Measurements from ENCODE around the gene SZT2. TPM values are rescaled to one million over a fixed set of nuclear protein-coding genes. Genes with fewer than 3 reads are reported as not detected.
"Not testable (repeated sequence)": the region's sequence is repeated elsewhere in the genome, so short reads cannot be mapped to it uniquely, and the experiment has no call there.

SZT2 gene
- polyA plus RNA-seq, 12 donors: 11.1 to 28.1 (median 15.4) TPM; not detected in 1

DNA sequence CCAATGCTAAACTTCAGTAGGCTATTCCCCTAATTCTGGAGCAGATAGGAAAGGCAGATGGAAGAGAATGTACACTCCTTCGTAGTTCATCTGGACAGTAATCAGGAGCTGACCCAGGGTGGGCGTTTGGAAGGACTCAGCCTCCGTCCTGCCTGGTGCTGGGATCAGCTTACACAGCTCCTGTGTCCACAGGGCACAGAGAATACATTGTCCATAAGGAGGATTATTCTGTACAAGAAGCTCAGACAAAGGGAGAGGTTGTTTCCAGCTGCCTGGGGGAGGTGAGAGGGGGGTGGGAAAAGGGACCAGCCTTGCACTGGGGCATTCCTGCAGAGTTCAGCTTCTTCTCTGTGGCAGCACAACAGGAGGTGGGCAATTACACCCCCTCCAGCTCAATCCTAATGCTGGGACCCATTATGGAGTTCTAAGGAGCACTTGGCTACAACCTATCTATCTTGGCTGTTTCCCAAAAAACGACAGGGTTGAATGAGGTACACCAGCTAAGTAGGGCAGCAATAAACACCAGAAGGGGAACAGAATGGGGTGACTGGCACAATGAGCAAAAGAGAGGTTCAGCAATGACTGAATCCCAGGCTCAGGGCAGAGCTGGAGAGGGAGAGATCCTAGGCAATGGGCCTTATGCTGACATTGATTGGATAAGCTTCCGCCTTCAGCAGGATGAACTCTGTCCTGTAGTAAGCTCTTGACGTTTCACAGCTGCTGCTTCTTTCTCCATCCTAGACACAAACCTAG, 7.5 kb upstream of the SZT2 start:
- DNase-seq: no peak

DNA sequence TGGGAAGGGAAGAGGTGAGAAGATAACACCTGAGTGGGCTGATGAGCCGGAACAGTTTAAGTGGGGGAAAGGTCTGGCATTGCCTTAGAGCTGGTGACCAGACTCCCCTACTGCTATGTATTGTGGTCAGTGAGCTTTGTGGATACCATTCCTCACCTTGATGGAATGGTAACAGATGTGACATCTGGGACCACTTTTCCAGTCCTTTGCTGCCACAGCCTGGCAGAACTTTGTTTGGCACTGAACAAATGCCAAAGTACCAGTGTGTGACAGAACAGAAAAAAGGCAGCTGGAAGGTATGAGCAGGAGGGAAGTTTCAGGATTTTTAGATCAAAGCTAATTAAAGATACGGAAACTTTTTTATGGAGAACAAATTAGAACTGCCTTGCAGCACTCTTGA, 6.2 kb upstream of the SZT2 start:
- no peak for DNase-seq

DNA sequence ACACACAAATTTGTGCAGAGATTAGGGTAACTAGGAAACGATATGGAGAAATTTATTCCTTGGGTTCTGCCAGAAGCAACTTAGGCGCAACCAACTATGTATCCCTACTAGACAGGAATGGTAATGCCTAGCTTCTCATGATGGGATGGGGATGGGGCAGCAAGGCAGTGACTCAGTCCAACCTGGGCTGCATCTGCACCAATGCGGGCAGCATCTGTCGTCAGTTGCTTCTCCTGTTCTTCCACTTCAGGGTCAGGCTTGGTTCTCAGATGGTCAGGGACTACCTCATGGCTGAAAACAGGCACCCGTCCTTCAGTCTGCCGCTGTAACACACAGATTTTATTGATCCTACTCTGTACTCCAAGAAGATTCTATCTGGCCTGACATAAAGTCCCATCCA, 3.0 kb upstream of the SZT2 start:
- no peak for DNase-seq

DNA sequence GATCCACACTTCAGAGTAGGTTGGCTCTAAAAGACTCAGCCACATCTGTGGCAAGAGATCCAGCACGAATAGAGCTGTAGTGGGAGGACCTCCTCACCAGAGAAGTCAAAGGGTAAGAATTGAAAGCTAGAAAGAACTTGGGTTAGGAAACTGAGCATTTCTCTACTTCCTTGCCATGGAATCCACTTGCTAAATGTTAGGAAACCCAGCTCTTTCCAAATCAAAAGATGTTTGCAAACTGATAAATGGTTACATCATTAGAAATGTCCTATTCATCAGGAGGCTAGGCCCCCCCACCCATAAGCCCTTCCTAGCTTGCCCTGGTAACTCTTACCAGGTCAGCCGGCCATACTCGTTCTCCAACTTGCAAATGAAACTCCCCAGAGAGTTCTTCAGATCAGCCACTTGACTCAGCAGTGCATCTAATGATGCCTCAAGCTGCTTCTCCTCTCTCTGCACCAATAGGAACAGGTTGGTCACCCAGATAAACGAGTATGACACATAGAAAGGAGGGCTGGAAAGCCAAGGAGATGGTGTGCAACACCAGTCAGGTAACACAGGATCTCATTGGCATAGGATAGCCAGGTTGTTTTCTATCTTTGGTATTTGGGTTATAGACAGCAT, 1.6 kb upstream of the SZT2 start:
- no peak for DNase-seq

DNA sequence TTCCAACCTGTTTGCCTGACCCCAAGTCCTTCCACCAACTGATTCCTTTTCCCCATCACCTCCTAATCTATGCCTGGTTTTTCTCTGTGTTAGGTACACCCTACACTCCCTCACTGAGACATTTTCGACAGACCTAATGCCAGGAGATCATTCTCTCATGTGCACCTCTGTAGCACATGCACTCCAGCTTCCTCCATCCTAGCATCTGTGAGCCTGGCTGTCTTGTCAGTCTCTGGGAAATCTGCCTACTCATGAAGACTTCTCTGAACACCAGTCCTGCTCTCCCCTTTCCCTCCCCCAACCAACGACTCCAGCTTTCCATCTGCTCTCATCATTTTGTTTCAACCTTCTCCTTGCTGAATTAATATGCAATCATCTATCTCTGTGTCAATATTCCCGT, 1.1 kb upstream of the SZT2 start:
- no peak for DNase-seq

DNA sequence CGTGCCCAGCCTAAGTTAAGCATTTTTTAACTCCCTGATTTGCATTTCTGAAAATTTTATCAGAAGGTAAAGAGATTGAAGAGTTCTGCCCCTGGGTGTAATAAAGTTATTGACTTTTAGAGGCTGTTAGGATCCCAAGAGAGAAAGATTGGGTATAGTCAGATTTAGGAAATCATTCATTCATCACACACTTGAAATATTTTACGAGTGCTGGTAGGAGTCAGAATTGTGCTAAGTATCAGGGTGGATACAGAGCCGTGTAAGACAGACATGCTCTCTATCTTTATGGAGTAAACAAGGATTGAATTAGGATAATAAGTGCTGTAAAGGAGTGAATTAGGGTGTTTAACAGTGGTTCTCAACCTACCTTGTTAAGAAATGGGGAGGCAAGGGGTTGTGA, 3.0 kb downstream of the SZT2 start:
- no peak for DNase-seq

DNA sequence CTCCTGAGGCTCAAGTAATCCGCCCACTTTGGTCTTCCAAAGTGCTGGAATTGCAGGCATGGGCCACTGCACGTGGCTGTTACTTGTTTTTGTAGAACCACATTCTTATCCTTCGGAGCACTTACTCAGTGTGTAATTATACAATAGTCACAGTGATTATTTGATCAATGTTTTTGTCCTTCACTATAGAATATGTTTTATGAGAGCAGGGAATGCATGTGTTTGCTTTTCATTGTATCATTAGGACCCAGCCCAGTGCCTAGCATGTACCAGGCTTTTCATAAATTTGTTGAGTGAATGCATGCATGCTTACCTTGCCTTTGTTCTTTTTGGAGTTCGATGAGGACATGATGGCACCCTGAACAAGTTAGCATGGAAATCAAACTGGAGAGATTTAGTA, 5.8 kb downstream of the SZT2 start:
- no peak for DNase-seq

DNA sequence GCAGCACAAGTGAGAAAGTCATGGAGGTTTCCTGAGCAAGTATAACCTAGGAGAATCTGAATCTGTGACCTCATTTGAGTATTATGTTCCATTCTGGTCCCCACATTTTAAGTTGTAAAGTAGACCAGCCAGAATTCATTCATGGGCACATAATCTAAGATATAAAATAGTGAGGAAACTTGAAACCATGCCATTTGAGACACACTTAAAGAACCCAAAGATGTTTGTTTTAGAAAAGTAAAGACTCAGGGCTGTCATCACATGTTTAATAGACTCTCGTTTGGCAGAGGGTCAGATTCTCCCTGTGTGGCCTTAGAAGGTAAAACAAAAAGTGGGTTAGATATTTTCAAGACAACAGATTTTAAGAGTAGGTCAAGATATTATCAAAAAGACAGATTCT, 6.4 kb downstream of the SZT2 start:
- DNase-seq: no peak

DNA sequence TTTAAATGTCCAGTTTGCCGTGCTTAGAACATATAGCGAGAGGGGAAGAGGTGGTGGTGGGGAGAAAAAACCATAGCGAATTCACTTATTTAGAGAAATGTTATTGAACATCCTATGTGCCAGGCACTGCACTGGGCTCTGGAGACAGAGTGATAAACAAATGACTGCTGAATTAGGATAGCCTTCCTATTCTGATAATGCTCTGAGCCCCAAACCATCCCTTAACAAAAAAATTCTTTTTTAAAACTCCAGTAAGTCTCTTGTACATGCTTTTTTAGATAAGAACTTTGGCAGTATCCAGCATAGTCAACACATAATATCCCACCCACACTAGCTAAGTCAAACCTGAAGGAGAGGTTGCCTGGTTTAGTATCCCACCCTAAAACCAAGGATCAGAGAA, 8.5 kb downstream of the SZT2 start:
- no peak for DNase-seq

DNA sequence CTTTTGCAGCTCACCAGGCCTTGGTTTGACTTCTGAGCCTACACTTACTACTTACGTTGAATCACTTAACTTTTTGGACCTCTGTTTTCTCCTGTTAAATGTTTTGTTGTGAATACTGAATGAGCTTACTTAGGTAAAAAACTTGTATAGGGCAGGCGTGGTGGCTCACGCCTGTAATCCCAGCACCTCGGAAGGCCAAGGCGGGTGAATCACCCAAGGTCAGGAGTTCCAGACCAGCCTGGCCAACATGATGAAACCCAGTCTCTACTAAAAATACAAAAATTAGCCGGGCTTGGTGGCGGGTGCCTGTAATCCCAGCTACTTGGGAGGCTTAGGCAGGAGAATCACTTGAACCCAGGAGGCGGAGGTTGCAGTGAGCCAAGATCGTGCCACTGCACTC, 10.7 kb downstream of the SZT2 start:
- DNase-seq: not testable (repeated sequence)

DNA sequence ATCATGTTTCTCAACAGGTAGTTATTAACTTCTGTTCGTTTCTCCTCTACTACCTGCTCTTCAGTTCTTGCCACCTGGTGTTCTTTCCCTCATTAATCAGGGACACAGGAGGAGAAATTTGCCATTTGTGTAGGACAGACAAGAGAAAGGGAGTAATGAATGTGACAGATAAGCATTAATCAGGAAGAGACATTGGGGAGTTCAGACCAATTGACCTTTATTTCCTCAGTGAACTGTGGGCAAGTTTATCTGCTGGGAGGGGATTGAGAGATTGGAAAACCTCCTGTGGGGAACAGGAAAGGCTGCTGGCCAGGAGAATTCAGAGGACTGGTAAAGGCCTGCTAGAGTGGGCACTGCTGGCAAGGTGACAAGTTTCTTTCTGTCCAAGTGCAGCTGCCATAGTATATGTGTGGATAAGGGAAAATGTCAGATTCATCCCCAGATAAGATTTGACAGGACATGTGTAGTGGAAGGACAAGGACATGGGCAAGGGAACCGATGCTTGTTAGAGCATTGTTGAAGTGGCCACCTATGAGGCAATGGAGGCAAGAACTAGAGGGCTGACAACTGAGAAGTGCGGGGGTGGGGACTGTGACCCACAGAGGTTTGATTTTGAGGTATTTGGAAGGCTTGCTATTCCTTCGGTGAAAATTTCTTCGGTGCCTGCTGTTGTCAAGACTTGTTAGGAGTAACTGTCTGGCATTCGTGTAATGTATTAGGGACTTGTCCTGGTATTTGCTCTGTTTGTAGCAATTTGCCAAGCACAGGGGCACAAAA, 12.6 kb downstream of the SZT2 start:
- DNase-seq: no peak

DNA sequence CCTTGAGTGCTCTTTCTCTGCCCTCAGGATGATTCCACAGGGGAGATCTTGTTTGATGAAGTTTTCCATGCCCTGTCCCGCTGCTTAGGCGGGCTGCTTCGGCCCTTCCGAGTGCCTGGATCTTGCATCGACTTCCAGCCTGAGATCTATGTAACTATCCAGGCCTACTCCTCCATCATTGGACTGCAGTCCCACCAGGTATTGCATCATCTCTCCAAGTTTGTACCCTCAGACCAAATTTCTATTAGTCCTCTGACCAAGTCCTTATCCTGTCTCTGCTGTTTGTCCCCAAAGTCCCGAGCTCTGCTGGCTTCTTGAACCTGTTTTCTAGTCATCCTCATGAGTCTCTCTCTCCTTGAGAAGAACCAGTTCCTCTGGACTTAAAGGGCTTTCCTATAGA, 14.7 kb downstream of the SZT2 start:
- no peak for DNase-seq

DNA sequence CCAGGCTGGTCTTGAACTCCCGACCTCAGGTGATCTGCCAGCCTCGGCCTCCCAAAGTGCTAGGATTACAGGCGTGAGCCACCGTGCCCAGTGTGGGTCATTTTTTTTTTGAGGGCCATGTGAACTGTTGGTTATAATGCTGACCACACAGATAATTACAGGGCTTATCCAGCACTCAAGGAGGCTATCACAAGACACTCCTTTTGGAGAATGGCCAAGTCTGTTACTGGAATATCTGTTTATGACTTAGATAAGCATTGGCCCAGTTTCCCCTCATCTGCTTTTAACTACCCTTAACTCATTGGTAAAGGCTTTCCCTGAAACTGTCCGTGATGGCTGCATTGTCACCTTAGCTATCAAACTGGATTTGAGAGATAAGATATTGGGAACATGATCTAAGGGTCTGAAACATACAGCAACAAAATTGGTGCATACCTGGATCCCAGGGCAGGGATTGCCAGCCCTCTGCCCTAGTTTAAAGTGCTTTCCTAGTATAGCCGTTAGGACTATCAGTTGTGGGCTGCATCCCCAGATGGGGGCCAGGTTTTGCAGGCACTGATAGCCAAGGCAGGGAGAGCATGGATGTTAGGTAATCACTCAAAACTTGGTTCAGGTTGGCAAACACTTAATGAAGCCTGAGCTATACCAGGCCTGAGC, 15.6 kb downstream of the SZT2 start:
- DNase-seq: no peak

DNA sequence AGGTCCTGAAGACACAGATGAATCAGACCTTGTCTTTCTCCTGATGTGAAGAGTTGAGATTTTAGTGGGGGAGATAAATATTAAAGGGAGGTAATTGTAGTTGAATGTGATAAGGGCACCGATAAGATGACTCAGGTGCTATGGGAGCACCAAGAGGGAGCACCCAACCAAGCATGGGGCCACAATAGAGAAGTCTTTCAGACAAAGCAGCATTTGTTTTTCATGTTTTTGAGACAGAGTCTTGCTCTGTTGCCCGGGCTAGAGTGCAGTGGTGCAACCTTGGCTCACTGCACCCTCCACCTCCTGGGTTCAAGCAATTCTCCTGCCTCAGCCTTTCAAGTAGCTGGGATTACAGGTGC, 16.2 kb downstream of the SZT2 start:
- DNase-seq: no peak

DNA sequence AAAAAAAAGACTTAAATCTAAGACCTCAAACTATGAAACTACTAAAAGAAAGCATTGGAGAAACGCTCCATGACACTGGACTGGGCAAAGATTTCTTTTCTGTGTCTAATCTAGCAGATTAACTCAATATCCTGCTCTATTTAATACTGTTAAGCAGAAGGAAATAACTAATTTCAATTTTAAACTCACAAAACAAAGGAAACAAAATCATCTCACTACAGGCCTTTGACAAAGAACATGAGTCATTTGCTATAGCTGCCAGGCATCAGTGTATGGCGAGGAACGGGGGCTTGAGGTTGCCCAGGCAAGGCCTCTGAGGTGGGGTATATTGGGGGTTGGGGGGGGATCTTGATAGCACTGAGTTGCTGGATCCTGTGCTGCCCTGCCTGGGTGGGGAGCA, 20.9 kb downstream of the SZT2 start:
- DNase-seq: no peak

DNA sequence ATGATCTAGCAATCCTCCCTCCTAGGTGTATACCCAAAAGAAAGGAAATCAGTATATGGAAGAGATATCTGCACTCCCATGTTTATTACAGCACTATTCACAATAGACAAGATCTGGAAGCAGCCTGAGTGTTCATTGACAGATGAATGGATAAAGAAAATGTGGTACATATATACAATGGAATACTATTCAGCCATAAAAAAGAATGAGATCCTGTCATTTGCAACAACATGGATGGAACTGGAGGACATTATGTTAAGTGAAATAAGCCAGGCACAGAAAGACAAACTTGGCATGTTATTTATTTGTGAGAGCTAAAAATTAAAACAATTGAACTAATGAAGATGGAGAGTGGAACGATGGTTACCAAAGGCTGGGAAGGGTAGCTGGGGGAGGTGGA, 23.7 kb downstream of the SZT2 start:
- DNase-seq: not testable (repeated sequence)

DNA sequence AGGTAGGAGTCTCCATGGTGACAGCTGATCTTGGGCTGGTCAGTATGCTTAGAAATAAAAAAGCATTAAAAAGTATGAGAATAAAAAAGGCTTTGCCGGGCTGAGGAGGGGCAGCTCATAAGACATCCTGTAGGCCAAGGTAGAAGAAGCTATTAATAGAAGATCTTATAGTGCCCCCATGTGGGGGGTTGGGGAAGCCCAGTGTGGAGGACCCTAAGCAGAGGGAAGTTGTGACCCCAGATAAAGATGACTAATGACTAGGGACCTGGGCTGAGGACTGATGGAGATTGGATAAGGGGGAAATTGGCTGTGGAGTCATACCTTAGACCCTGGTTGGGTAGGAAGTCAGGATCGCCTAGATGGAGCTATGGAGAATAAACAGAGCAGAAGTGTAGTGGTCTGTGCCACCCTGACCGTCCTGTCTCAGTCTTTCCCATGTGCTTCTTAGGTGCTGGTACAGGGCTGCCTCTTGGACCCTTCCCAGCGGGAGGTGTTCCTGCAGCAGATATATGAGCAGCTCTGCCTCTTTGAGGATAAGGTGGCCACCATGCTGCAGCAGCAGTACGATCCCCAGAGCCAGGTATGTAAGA, 25.0 kb downstream of the SZT2 start:
- DNase-seq: peak; percentile 31

DNA sequence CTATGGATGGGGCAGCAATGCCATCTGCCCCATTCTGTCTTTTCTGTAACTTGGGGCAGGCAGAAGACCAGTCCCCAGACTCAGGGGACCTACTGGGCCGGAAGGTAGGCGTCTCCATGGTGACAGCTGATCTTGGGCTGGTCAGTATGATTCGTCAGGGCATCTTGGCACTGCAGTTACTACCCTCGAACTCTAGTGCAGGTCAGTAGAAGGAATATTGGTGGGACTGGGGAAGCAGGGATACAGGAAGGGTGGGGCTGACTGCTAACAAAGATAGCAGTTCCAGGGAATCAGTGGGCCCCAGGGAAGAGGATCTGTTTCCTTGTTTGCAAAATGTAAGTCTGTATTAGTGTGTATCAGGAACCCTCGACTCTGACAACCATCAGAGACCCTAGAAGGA, 26.2 kb downstream of the SZT2 start:
- no peak for DNase-seq

DNA sequence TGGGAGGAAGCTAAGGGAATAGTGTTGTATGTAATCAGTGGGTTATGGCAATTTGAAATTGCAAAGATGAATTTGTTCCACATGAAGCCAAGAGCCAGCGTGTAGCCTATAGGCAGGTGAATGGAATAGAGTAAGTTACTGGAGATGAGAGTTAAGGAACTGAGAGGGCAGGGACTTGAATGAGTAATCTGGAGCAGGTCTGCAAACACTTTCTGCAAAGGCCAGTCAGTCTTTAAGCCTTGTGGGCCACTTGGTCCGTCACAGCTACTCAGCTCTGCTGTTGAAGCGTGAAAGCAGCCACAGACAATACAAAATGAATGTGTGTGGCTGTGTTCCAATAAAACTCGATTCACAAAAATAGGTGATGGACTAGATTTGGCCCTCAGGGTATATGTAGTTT, 29.2 kb downstream of the SZT2 start:
- no peak for DNase-seq

DNA sequence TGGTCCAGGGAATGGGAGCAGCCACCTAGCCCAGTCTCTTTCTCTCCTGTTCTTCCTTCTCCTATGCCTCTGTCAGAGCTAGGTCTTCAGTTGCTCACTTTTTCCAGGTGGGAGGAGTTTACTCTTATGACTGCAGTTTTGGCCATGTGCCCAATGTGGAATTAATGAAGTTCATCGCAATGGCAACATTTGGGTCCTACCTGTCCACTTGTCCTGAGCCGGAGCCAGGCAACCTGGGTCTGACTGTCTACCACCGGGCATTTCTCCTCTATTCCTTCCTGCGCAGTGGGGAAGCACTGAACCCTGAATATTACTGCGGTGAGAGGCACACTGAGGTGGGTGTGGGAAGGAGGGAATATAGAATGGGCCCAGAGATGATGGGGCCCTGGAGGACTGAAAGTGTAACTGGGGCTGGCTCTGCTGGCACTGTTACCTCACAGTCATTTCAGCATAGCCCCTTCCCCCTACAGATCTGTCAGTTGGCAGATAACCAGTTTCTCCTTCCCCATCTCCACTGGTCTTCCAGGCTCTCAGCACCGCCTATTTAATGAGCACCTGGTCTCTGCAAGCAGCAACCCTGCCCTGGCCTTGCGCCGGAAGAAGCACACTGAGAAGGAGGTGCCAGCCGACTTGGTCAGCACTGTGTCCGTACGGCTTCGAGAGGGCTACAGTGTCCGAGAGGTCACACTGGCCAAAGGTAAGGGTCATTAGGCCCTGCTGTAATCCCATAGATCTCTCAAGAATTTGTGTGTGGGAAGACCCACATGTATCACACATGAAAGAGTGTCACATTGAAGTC, 30.1 kb downstream of the SZT2 start:
- DNase-seq: no peak

DNA sequence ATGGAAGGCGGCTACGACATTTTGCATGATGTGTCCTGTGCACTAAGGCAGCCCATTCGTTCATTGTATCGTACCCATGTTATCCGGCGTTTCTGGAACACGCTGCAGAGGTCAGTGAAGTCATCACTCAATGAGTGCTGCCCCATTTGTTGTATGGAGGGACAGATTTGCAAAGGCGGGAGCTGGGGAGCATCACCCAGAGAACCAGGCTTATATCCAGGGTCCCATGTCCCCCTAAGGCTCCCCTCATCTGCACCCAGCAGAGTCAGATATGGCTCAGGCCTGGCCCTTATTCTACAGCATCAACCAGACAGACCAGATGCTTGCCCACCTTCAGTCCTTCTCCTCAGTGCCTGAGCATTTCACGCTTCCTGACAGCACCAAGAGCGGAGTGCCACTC, 31.2 kb downstream of the SZT2 start:
- no peak for DNase-seq
